ENCODE results near the gene RMI1.
A peak's percentile ranks its signal among the peaks of the same experiment; 100 is the strongest.
"Not testable (repeated sequence)": the region's sequence is repeated elsewhere in the genome, so short reads cannot be mapped to it uniquely, and the experiment has no call there.

Gene RMI1

GRCh38 chr9:83980395-83981125 is at the start of gene RMI1:
TSS of gene RMI1 (plus strand) at chr9:83980805. CDS start at chr9:84000987, 20,182 bp downstream.
- DNase-seq: peak; percentile 98 to 99

DNA sequence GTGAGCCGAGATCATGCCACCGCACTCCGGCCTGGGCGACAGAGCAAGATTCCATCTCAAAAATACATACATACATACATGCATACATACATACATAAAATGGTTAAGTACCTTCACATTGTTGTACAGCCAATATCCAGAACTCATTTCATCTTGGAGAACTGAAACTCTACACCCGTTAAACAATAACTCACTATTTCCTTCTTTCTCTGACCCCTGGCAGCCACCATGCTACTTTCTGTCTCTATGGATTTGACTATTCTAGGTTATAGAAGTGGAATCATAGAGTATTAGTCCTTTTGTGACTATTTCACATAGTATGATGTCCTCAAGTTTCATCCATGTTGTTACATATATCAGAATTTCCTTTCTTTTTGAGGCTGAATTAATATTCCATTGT is 49.7 kb upstream of the RMI1 start:
- no peak for DNase-seq

GRCh38 chr9:83932011-83932410 is 48.6 kb upstream of the RMI1 start:
- no peak for DNase-seq

- no peak for DNase-seq
Observed at GRCh38 chr9:83932851-83933250, 47.8 kb upstream of the RMI1 start.

DNA sequence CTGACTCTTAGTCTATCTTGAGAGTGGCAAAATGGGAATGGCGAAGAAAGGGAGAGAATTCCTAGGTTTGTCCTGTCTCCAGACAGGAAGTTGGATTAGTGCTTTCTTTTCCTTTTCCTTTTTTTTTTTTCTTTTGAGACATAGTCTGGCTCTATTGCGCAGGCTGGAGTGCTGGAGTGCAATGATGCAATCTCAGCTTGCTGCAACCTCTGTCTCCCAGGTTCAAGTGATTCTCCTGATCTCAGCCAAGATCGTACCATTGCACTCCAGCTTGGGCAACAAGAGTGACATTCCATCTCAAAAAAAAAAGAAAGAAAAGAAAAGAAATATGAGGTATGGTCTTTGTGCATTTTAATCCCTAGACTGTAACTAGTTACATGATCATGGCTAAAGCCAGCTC is 46.8 kb upstream of the RMI1 start:
- no peak for DNase-seq

- no peak for DNase-seq
Observed at GRCh38 chr9:83934569-83935275, 45.9 kb upstream of the RMI1 start.

GRCh38 chr9:83935276-83935935 is 45.2 kb upstream of the RMI1 start:
- DNase-seq: no peak

DNA sequence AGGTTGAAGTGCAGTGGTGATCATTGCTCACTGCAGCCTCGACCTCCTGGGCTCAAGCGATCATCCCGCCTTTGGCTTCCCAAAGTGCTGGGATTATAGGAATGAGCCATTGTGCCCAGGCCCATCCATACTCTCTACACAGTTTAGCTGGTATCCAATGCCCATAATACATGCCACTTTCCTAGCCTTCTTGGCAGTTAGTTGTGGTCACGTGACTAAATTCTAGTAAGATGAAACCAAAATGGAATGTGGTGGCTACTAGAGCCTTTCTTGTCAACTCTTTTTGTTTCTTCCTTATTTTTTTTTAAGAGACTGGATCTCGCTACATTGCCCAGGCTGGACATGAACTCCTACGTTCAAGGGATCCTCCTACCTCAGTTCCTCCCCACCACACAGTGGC is 44.1 kb upstream of the RMI1 start:
- no peak for DNase-seq

DNA sequence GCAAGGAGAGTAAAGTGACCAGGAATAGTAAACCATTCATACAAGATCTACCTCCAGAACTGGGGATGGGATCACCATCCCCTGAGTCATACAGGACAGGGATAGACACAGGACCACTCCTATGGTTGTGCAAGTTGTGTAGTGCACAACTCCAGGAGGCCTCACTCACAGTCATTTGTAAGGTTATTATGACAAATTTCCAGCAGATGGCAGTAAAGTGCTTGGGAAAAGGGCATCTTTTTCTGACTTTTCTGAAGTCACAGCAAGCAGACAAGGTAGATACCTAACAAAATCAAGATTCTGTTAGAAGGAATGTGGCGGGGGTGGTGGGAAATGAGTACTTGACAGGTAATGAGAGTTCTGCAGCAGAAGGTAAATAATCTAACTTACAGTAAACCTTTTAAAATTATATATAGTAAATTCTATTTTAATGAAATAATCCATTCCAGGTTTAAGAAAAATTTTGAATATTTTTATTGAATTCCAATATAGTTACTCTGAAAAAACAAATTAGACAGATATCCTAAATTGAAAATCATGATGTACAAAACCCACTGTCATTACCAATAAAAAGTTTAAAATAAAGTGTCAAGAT is 42.6 kb upstream of the RMI1 start:
- peak; percentile 40 to 83 for DNase-seq

DNA sequence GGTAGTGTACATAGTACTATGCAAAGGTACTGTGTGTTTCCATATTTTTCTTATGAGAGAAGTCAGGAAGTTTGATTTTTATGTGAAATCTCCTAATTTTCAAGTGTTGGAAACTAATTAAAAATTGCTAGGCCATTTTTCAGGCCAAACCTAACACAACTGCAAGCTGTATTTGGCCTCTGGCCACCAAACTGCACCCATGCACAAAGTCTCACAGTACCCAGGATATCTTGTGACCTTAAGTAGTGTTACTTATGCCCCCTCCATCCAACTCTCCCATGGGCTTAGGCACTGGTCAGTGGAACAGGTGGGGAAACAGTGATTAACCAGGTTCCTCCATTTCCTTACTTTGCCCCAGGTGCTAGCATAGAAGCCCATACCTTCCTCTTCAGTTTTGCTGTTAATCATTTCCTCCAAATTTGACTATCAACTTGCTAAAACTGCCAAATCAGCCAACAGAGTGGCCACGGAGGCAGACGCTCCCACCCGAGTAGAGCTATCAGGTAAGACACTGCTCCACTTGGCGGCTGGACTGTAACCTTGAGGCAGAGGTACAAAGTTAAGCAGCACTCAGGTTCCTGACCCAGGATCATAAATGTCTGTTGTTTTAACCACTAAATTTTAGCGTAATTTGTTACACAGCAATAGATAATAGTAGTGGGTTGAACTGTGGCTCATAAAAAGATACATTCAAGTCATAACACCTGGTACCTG is 39.9 kb upstream of the RMI1 start:
- no peak for DNase-seq

- DNase-seq: not testable (repeated sequence)
Observed at GRCh38 chr9:83948096-83948495, 32.5 kb upstream of the RMI1 start.

GRCh38 chr9:83956086-83956435 is 24.5 kb upstream of the RMI1 start:
- peak; percentile 31 to 41 for DNase-seq

DNA sequence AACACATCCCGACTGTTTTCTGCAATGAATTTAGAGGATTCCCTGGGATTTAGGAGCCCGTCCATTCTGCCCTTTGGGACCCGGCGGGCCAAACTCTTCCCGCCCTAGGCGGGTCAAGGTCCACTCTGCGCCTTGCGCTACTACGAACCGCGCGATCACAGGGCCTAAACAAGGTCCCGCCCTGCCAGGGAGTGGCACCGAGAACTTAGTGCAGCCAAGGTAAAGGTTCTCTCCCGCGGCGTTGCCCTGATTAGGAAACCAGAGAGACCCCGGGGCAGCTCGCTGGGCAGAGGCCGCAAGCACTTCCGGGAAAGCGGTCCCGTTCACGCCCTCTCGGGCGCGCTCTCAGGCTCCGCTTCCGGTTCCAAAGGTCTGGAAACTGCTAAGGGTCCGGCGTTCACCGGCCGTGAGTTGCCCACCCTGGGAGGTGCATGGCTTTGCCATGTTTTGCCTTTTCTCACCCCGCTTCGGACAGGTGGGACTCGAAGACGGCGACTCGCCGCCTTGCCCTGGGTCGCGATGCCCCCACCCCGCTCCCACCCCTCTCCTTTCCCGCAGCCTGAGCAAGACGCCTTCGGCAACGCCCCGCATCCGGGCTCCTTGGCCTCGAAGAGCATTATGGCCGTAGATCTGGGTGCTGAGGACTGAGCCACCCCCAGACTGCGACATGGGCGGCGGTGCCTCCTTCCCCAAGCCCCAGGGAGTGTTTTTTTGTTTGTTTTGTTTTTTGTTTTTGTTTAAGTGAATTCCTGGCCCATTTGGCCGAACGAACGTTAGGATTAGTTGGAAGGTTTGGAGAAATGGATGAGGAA is 24.0 kb upstream of the RMI1 start:
- peak; percentile 51 to 59 for DNase-seq

GRCh38 chr9:83957248-83957513 is 23.4 kb upstream of the RMI1 start:
- no peak for DNase-seq

GRCh38 chr9:83959061-83959460 is 21.5 kb upstream of the RMI1 start:
- DNase-seq: no peak

DNA sequence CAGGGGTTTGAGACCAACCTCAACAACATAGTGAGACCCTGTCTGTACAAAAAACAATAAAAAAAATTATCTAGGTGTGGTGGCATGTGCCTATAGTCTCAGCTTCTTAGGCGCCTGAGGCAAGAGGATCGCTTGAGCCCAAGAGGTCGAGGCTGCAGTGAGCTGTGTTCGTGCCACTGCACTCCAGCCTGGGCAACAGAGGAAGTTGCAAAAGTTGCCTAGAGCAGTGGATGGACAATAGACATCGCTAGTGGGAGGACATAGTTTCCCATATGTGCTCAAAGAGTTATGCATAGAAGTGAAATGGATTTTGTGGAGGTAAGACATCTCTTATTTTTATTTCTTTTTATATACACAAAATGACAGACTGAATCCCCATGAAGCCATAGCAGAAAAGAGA is 19.6 kb upstream of the RMI1 start:
- no peak for DNase-seq

DNA sequence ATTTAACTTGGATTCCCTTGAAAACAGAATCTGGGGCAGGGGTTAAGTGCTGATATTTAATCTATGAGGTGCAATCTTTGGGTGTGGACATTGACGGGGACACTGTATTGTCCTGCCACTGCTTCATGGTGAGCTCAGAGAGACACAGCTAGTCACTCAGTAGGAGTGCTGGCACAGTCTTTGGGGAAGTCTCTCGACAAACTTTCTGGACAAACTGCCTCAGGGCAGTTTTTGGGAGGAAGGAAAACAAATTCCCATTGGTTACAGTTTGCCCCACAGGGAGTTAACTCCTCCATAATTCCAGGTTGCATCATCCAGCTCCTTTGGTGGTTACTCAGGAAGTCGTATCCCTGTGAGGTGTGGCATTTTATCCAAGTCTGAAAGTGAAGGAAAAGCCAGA is 18.4 kb upstream of the RMI1 start:
- DNase-seq: no peak

DNA sequence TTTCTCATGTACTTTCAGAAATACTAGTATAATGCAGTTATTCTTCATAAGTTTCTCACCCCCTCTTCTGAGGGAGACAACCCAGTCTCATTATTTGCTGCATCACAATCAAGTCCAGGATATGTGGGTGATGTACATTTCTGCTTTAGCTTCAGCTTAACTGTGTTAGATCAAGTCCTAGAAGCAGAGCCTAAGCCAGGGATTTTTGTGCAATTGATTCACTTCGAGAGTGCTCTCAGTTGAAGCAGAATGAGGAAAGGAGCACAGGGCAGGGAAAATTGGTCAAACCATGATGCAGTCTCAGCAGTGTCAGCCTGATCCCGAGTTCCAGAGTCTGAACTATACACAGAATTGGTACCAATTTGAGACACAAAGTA is 15.6 kb upstream of the RMI1 start:
- no peak for DNase-seq

DNA sequence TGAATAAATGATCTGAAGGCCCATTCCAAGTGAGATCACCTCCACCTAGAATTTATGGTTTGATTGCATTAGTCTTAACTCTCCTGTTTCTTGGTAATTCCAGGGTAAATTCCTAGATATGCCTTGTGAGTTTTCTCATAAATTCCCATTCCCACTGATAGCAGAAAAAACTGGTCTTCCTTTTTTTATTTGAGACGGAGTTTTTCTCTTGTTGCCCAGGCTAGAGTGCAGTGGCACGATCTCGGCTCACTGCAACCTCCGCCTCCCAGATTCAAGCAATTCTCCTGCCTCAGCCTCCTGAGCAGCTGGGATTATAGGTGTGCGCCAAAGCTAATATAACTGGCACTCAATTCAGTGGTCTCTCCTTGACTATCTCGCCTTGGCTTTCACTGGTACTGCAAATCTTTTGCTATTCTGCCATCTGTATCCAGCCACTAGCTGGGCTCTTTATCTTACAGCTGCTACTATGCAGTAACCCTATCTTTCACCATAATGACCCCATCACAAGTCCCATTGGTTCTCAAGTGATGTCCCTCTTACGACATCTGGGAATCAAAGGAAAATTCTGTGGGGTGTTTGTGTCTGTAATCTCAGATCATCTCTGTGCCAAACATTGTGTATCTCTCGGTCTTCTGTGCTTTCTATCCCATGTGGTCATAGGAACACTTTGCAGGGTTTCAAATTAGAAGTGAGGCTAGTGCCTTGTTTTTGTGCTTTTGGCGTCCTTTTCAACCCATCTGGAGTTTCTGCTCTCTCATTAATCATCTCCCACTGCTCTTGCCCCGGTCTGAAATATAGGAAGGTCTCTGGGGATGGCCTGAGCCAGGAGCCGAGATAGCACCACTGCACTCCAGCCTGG is 15.0 kb upstream of the RMI1 start:
- DNase-seq: no peak

GRCh38 chr9:83966209-83966582 is 14.4 kb upstream of the RMI1 start:
- no peak for DNase-seq

DNA sequence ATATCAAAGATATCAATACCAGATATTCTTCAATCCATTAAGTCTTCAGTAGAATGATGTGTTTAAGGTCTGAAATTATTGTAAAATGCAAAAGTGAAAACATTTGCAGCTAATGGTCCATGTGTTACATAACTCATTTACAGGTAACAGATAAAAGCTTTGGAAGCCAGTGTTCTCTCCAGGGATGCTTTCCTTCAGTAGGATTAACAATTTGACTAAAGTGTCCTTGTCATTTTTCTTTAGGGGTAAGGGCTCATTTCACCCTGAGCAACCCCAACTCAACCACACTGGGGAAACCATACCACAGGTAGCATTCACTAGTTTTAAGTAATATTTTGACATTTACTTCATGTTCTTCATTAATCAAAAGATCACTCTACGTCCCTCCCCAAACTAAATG is 13.5 kb upstream of the RMI1 start:
- no peak for DNase-seq

GRCh38 chr9:83969602-83970001 is 11.0 kb upstream of the RMI1 start:
- DNase-seq: no peak
